NCI-H128 (cell line): Measurements from ENCODE around the gene SLC25A21.

Experiments used
- DNase-seq: peaks from one replicate; lab custom pipeline; 2025; ENCODE audit not compliant: unreplicated experiment; lab: John Stamatoyannopoulos, UW

Gene SLC25A21

GRCh38 chr14:36948157-36948859, 224.1 kb downstream of the SLC25A21 start:
- no peak for DNase-seq

GRCh38 chr14:36947362-36947761, 225.0 kb downstream of the SLC25A21 start:
- DNase-seq: no peak

GRCh38 chr14:36946872-36947271, 225.5 kb downstream of the SLC25A21 start:
- DNase-seq: no peak

- no peak for DNase-seq
These were observed 227.9 kb downstream of the SLC25A21 start for GRCh38 chr14:36944307-36945010.

- DNase-seq: no peak
These were observed 229.7 kb downstream of the SLC25A21 start for GRCh38 chr14:36942522-36943245.

GRCh38 chr14:36941783-36942521, 230.5 kb downstream of the SLC25A21 start:
- DNase-seq: peak; percentile 49

- DNase-seq: no peak
These were observed 231.9 kb downstream of the SLC25A21 start for GRCh38 chr14:36940476-36940875.

GRCh38 chr14:36939265-36939664, 233.1 kb downstream of the SLC25A21 start:
- no peak for DNase-seq

- no peak for DNase-seq
These were observed 233.7 kb downstream of the SLC25A21 start for GRCh38 chr14:36938678-36939077.

GRCh38 chr14:36935976-36936678, 236.3 kb downstream of the SLC25A21 start:
- no peak for DNase-seq

- DNase-seq: no peak
These were observed 238.1 kb downstream of the SLC25A21 start for GRCh38 chr14:36934304-36934703.

GRCh38 chr14:36931791-36932190, 240.6 kb downstream of the SLC25A21 start:
- no peak for DNase-seq

GRCh38 chr14:36928432-36928831, 244.0 kb downstream of the SLC25A21 start:
- no peak for DNase-seq

GRCh38 chr14:36925094-36925493, 247.3 kb downstream of the SLC25A21 start:
- no peak for DNase-seq

GRCh38 chr14:36916668-36917067, 255.7 kb downstream of the SLC25A21 start:
- no peak for DNase-seq

- no peak for DNase-seq
These were observed 257.3 kb downstream of the SLC25A21 start for GRCh38 chr14:36915081-36915480.

GRCh38 chr14:36910578-36910977, 261.8 kb downstream of the SLC25A21 start:
- no peak for DNase-seq

GRCh38 chr14:36905272-36905888, 267.0 kb downstream of the SLC25A21 start:
- no peak for DNase-seq

- DNase-seq: no peak
These were observed 270.5 kb downstream of the SLC25A21 start for GRCh38 chr14:36901861-36902260.

GRCh38 chr14:36900846-36901245, 271.6 kb downstream of the SLC25A21 start:
- DNase-seq: no peak
